GM21526 (cell line): ENCODE results near the gene KCNG2.

Experiments
- ATAC-seq: cut with Tn5 transposase; IDR thresholded peaks from one replicate; pipeline ENCODE4 v1.9.1; 2021; ENCODE audit warnings: moderate library complexity; ENCODE audit not compliant: unreplicated experiment, low FRiP score

KCNG2 gene

GRCh38 chr18:79878741-79879378 lies 81.1 kb downstream of the KCNG2 start:
- no peak for ATAC-seq

GRCh38 chr18:79879566-79879965 lies 81.8 kb downstream of the KCNG2 start:
- no peak for ATAC-seq

GRCh38 chr18:79881695-79882094 lies 84.0 kb downstream of the KCNG2 start:
- ATAC-seq = no peak

- ATAC-seq = no peak
Measured at GRCh38 chr18:79882522-79883241, 84.9 kb downstream of the KCNG2 start.

GRCh38 chr18:79883461-79884293 lies 85.9 kb downstream of the KCNG2 start:
- ATAC-seq = no peak

GRCh38 chr18:79884294-79884962 lies 86.7 kb downstream of the KCNG2 start:
- ATAC-seq = no peak

GRCh38 chr18:79884963-79885728 lies 87.4 kb downstream of the KCNG2 start:
- ATAC-seq = no peak

- no peak for ATAC-seq
Measured at GRCh38 chr18:79887181-79888000, 89.7 kb downstream of the KCNG2 start.

- ATAC-seq = no peak
Measured at GRCh38 chr18:79888016-79888415, 90.3 kb downstream of the KCNG2 start.

GRCh38 chr18:79889569-79889968 lies 91.8 kb downstream of the KCNG2 start:
- ATAC-seq = no peak

- no peak for ATAC-seq
Measured at GRCh38 chr18:79890674-79891073, 92.9 kb downstream of the KCNG2 start.

GRCh38 chr18:79896738-79897137 lies 99.0 kb downstream of the KCNG2 start:
- no peak for ATAC-seq

GRCh38 chr18:79897940-79898625 lies 100.3 kb downstream of the KCNG2 start:
- ATAC-seq = no peak

GRCh38 chr18:79898952-79899608 lies 101.3 kb downstream of the KCNG2 start:
- ATAC-seq = no peak

GRCh38 chr18:79899609-79900445 lies 102.1 kb downstream of the KCNG2 start:
- no peak for ATAC-seq

GRCh38 chr18:79900610-79901570 lies 103.2 kb downstream of the KCNG2 start:
- no peak for ATAC-seq
